ENCODE data around the gene CYB561D1. TPM values are rescaled to one million over a fixed set of nuclear protein-coding genes. Genes with fewer than 3 reads are reported as not detected.

The CYB561D1 gene
- total and polyA plus RNA-seq, 8 donors, result 6.0 to 14.9 (median 8.2) TPM

DNA sequence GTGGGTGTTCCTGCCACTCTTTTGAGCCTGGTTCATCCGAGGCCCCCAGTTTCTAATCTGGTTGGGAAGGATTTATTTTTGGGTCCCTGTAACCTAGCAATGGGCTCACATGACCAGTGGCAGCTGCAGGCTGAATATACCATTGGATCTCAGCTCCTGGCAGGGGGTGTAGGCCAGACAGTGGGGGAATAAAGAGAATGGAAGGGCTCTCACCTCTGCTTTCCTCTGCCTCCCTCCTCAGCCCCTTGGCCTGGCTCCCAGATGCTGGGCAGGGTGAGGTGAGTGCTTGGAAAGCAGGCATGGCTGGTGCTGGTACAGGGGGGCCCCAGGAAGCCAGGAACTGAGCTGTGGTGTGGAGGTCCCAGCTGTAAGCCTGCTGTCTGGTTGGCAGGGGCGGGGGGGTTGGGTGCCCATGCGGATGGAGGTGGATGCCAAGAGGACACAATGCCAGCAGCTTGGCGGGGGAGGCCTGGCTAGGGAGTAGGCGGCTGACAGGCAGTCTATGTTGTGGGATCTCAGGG lies 42.1 kb downstream of the CYB561D1 start:
- no peaks in the 10 kb centered on the region for H3K9me3 ChIP-seq
- no peak overlapping the region for H3K27ac ChIP-seq
- no peak for ATAC-seq
- intact Hi-C loops (cut with DNase I), result loop anchor here in 1 of 2 donors (10.0 kb wide), 1 partner anchor 271 kb away; no protein-coding TSS in a partner anchor
- no peaks in the 10 kb centered on the region for H3K36me3 ChIP-seq
- H3K4me1 ChIP-seq, result peaks cover 0 to 11% of the 10 kb centered on the region in 2 donors
- H3K27me3 ChIP-seq, result no peaks in the 10 kb centered on the region
- TF ChIP-seq, protein P1, sequence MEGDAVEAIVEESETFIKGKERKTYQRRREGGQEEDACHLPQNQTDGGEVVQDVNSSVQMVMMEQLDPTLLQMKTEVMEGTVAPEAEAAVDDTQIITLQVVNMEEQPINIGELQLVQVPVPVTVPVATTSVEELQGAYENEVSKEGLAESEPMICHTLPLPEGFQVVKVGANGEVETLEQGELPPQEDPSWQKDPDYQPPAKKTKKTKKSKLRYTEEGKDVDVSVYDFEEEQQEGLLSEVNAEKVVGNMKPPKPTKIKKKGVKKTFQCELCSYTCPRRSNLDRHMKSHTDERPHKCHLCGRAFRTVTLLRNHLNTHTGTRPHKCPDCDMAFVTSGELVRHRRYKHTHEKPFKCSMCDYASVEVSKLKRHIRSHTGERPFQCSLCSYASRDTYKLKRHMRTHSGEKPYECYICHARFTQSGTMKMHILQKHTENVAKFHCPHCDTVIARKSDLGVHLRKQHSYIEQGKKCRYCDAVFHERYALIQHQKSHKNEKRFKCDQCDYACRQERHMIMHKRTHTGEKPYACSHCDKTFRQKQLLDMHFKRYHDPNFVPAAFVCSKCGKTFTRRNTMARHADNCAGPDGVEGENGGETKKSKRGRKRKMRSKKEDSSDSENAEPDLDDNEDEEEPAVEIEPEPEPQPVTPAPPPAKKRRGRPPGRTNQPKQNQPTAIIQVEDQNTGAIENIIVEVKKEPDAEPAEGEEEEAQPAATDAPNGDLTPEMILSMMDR (IDR thresholded peaks at IDR 0.05), result no peak
- no peak for DNase-seq
- H3K4me3 ChIP-seq, result no peak overlapping the region

DNA sequence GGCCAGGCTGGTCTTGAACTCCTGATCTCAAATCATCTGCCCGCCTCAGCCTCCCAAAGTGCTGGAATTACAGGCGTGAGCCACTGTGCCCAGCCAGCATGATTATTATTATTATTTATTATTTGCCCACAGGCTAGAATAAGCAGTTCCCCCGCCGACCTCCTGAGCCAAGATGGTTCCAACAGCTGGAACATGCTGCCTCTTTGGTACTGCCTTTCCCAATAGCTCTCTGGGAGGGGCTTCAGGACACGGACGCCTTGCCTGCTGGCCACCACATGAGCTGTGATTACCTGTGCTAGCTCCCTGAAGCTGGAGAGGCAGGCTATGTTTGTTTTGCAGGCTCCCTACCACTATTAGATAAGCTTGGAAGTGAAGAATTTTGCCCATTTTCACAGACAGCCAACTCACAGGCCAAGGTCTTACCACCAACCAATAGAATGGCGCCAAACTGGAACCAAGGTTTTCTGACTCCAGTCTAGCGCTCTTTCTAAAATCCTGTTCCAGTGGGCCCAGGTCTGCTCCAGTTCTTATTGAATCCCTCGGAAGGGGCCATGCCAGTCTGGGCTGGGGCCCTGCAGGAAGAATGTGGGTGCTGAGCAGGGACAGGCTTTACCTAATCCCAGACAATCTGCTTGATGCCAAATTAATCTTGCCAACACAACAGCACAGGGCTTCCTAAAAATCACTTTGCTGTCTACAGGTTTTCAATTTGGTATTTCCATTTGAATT lies 43.7 kb downstream of the CYB561D1 start:
- Histone ChIP-seq H3K27me3 (no peaks in the 10 kb centered on the region), H3K36me3 (no peaks in the 10 kb centered on the region), H3K4me1 (peaks cover 0 to 2% of the 10 kb centered on the region in 2 donors), H3K4me3 (no peak overlapping the region), H3K9me3 (no peaks in the 10 kb centered on the region), H3K27ac (no peak overlapping the region)
- DNase-seq, result no peak
- intact Hi-C loops (cut with DNase I), result loop anchor here in 1 of 2 donors (10.0 kb wide), 1 partner anchor 273 kb away; no protein-coding TSS in a partner anchor
- no peak for ATAC-seq
- TF ChIP-seq, protein P1 (IDR thresholded peaks at IDR 0.05), result no peak

DNA sequence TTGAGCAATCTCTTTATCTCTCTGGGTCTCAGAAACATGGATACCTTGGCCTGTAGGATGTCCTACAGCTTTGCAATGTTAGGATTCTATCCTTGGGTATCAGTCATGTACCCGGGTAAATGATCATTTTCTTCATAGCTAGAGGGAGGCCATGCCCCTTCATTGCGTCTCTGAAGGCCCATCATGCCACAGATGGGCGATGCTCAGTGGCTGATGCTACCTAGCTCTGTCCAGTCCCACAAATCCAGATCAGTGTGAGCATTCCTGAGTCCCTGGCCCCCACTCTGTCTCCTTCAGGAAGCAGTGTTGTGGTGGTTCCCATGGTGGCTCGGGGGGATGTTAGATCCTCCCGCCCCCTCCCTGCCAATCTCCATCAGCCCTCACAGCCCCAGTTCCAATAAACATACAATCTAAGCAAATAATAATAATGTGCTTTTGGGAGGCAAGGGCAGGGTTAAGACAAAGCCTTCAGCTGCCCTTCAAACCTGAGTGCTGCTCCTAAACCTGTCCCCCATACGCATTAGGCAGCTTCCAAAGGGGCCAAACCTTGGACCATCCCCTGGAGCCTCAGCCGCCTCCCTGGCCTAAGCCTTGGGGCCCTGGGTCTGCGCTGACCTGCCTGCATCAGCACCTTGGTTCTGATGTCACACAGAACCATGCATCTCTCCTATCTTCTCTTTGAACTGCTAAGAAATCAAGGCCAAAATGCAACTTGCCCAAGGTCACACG lies 45.1 kb downstream of the CYB561D1 start:
- no peak for DNase-seq
- intact Hi-C loops (cut with DNase I), result loop anchor here in 1 of 2 donors (10.0 kb wide), 1 partner anchor 274 kb away; no protein-coding TSS in a partner anchor

DNA sequence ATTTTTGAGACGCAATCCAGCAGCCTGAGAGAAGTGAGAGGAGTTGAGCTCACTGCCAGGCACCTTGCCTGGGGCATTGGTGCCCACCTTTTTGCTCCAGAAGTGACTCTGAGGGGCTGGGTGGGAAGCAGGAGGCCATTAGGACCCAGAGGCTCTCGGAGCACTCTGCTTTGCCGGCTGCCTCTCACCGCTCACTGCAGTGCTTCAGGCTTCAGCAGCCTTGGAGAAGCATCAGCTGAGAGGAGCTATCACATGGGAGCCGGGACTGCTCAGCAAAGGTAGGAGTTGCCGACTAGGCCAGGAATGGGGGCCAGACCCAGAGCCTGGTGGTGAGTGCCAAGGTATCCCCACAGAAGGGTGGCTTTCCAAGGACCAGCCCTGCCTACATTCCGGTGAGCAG lies 45.8 kb downstream of the CYB561D1 start, which contains the start of gene GPR61:
Gene GPR61, plus strand, starts transcription at position 197 of the 400 bp plus-strand sequence. CDS start 3,151 bp downstream, outside the sequence.
- TF ChIP-seq, protein P1 (IDR thresholded peaks at IDR 0.05), result no peak
- DNase-seq (no peak), ATAC-seq (no peak)
- intact Hi-C loops (cut with DNase I), result loop anchor here in 1 of 2 donors (10.0 kb wide), 3 partner anchors 235 to 445 kb away; partner anchors contain the start of gene AHCYL1
- no peaks in the 10 kb centered on the region for H3K36me3 ChIP-seq
- no peak within 1 kb of the TSS for H3K27ac ChIP-seq
- no peaks in the 10 kb centered on the region for H3K27me3 ChIP-seq
- no peaks in the 10 kb centered on the region for H3K4me1 ChIP-seq
- H3K4me3 ChIP-seq, result no peak within 1 kb of the TSS
- H3K9me3 ChIP-seq, result no peaks in the 10 kb centered on the region

More for the DNA sequence above, 45.1 kb downstream of the CYB561D1 start:
- H3K4me3 ChIP-seq, result no peak overlapping the region
- ATAC-seq, result no peak
- TF ChIP-seq, protein P1 (IDR thresholded peaks at IDR 0.05), result no peak
- no peaks in the 10 kb centered on the region for H3K36me3 ChIP-seq
- H3K27me3 ChIP-seq, result no peaks in the 10 kb centered on the region
- no peak overlapping the region for H3K27ac ChIP-seq
- H3K4me1 ChIP-seq, result no peaks in the 10 kb centered on the region
- no peaks in the 10 kb centered on the region for H3K9me3 ChIP-seq
